Fibroblast of pulmonary artery (primary cell): ENCODE data around the gene PDLIM5.

Experiments
- DNase-seq: peaks from one replicate; pipeline ENCODE4 v3.0.0-alpha.2; 2010; ENCODE audit warnings: low read depth
- H3K4me3 ChIP-seq: replicated peaks from 2 replicates; pipeline ENCODE4 v1.5.1; 2011; ENCODE audit warnings: low read depth, mild to moderate bottlenecking, control low read depth, low read length, moderate library complexity
- TF ChIP-seq, protein P1 (sequence below): IDR thresholded peaks from 2 replicates; pipeline ENCODE4 v1.5.1; 2011; ENCODE audit warnings: mild to moderate bottlenecking, control low read depth, low read length, inconsistent platforms; ENCODE audit errors: missing control alignments

PDLIM5 gene

DNA sequence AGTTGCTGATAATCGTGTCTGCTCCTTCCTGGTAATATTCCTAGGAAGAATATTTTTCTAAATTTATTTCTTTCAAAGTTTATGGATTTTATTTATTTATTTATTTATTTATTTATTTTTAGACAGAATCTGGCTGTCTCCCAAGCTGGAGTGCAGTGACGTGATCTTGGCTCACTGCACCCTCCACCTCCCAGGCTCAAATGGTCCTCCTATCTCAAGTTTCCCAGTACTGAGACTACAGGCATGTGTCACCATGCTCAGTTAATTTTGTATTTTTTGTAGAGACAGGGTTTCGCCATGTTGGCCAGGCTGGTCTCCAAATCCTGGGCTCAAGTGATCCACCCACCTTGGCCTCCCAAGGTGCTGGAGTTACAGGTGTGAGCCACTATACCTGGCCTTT lies 48.9 kb downstream of the PDLIM5 start:
- DNase-seq, result peak; percentile 64
- H3K4me3 ChIP-seq, result no peak overlapping the region
- TF ChIP-seq, protein P1, sequence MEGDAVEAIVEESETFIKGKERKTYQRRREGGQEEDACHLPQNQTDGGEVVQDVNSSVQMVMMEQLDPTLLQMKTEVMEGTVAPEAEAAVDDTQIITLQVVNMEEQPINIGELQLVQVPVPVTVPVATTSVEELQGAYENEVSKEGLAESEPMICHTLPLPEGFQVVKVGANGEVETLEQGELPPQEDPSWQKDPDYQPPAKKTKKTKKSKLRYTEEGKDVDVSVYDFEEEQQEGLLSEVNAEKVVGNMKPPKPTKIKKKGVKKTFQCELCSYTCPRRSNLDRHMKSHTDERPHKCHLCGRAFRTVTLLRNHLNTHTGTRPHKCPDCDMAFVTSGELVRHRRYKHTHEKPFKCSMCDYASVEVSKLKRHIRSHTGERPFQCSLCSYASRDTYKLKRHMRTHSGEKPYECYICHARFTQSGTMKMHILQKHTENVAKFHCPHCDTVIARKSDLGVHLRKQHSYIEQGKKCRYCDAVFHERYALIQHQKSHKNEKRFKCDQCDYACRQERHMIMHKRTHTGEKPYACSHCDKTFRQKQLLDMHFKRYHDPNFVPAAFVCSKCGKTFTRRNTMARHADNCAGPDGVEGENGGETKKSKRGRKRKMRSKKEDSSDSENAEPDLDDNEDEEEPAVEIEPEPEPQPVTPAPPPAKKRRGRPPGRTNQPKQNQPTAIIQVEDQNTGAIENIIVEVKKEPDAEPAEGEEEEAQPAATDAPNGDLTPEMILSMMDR, result no peak

DNA sequence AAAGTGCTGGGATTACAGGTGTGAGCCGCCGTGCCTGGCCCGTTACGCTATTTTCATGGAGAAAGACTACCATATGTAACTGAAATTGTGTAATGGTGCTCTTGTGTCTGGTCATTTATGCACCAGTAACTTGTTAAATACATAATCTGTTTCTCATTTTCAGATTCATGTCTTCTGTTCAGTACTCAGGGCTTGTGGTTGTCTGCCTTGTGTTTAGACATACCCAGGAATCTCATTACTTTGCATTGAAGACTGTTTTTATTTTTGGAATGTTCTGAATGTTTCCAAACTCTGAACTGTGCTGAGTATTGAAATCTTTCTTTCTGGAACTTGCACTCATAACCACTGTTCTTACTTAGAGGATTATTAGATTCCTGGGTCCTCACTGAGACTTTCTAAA lies 52.8 kb downstream of the PDLIM5 start:
- TF ChIP-seq, protein P1, result no peak
- H3K4me3 ChIP-seq, result no peak overlapping the region
- no peak for DNase-seq

DNA sequence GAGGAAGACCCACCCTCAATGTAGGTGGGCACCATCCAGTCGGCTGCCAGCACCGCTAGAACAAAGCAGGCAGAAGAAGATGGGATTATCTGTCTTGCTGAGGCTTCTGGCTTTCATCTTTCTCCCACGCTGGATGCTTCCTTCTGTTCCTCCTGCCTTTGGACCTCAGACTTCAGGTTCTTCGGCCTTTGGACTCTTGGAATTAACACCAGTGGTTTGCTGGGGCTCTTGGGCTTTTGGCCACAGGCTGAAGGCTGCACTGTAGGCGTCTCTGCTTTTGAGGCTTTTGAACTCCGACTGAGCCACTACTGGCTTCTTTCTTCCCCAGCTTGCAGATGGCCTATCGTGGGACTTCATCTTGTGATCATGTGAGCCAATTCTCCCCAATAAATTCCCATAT lies 55.1 kb downstream of the PDLIM5 start:
- TF ChIP-seq, protein P1, result no peak
- DNase-seq, result no peak
- H3K4me3 ChIP-seq, result no peak overlapping the region

DNA sequence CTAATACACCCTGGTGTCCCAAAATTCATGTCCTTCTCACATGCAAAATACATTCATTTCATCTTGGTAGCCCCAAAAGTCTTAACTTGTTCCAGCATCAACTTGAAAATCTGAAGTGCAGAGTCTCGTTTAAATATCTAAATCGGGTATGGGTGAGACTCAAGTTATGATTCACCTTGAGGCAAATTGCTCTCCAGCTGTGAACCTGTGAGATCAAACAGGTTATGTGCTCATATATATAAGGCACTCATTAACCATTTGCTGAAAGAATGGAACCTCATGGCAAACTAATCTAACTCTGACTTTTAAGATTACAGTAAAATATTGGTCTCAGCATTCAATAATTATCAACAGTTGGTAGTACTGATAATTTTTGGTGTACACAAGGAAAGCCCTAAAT lies 55.5 kb downstream of the PDLIM5 start:
- DNase-seq, result no peak
- TF ChIP-seq, protein P1, result no peak
- no peak overlapping the region for H3K4me3 ChIP-seq

DNA sequence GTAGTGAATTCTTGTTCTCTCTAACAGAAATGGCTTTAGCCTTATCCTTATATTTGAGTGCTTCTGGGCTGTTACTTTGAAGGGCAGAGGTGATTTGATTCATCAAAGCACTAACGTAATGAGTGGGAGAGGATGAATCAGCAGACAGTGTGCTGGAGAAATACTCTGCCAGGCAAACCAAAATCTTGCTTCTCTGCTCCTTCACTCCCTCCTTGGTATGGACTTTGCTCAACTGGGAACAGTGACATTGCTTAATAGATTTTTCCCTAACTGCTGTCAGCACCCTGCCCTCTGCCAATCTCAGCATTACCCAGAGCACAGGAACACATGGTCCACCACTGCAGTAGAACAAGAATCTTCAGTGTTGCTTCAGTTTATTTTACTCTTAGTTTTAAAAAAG lies 56.0 kb downstream of the PDLIM5 start:
- TF ChIP-seq, protein P1, result no peak
- DNase-seq, result peak; percentile 96
- H3K4me3 ChIP-seq, result no peak overlapping the region

DNA sequence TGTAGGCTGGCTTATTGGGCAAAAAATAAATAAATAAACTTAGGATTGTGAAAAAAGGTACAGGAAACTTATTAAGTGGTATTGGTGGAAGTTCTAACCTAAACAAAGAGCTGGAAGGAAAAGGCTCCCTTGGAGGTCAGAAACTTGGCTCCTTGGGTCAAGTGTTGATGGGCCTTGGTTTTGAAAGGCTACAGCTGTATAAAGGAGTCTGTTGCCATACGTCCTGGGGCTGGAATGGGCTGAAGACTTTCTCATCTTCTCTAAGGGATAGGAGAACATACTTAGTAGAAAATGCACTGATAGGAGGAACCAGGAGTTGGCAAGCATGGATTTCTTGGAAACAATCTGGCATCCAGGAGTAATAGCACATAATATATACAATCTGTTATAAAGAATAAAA lies 56.6 kb downstream of the PDLIM5 start:
- TF ChIP-seq, protein P1, result no peak
- no peak overlapping the region for H3K4me3 ChIP-seq

DNA sequence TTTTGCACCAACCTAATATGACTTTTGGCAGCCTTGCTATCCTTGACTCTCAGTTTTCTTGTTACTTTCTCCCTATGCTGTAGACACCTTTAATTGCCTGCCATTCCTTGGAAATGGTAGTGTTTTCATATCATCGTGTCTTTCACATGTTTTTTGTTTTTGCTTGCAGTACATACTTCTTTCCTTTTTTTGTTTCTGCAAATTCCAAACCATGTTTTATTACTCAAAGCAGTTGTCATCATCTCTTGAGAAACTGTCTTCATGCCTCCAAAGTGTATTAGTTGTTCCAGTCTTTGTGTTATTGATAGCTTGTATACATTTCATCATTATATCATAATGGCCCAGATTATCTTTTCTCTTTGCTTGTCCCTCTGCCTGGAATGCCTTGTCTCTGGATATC lies 57.1 kb downstream of the PDLIM5 start:
- no peak overlapping the region for H3K4me3 ChIP-seq
- TF ChIP-seq, protein P1, result no peak
- DNase-seq, result peak; percentile 48

More for the DNA sequence above, 56.6 kb downstream of the PDLIM5 start:
- DNase-seq, result peak; percentile 72
